Neural cell (in vitro differentiated cells): ENCODE results near the gene SLC32A1. TPM values are rescaled to one million over a fixed set of nuclear protein-coding genes. Genes with fewer than 3 reads are reported as not detected.

Experiments used
- H2AFZ ChIP-seq: fragments of 200-600, 300-800 bp; sonication (generic), shearing (Covaris generic); 2 replicates; pipeline ENCODE4 v1.6.0; 2014; ENCODE audit warnings: low read depth, mild to moderate bottlenecking, antibody characterized with exemption, low read length, moderate library complexity
- H3F3A ChIP-seq: fragments of 200-600 bp; shearing (Covaris generic); 2 replicates; pipeline ENCODE4 v1.6.1; 2016; ENCODE audit warnings: mild to moderate bottlenecking, moderate library complexity, mixed read lengths, antibody characterized with exemption, low read length; ENCODE audit not compliant: insufficient read depth, poor library complexity, severe bottlenecking
- H3K27ac ChIP-seq: fragments of 200-600, 300-800 bp; sonication (generic), shearing (Covaris generic); 2 replicates; pipeline ENCODE4 v1.5.1; 2014; ENCODE audit warnings: mild to moderate bottlenecking, low read length, moderate library complexity
- H3K27me3 ChIP-seq: fragments of 300-800, 200-600 bp; sonication (generic), shearing (Covaris generic); 2 replicates; pipeline ENCODE4 v1.6.0; 2014; ENCODE audit warnings: mild to moderate bottlenecking, low read depth, low read length, moderate library complexity; ENCODE audit not compliant: insufficient read depth
- H3K36me3 ChIP-seq: fragments of 300-800, 200-600 bp; sonication (generic), shearing (Covaris generic); 2 replicates; pipeline ENCODE4 v1.5.1; 2014; ENCODE audit warnings: mild to moderate bottlenecking, antibody characterized with exemption, low read length, moderate library complexity; ENCODE audit not compliant: insufficient read depth
- H3K4me2 ChIP-seq: fragments of 300-800, 200-600 bp; sonication (generic), shearing (Covaris generic); 2 replicates; pipeline ENCODE4 v1.6.0; 2014; ENCODE audit warnings: mild to moderate bottlenecking, low read length
- H3K4me3 ChIP-seq: fragments of 300-800, 200-600 bp; sonication (generic), shearing (Covaris generic); 2 replicates; pipeline ENCODE4 v1.5.1; 2014; ENCODE audit warnings: mild to moderate bottlenecking, low read length, moderate library complexity
- H3K79me2 ChIP-seq: fragments of 200-600 bp; shearing (Covaris generic); replicated peaks from 2 replicates; pipeline ENCODE4 v1.6.0; 2014; ENCODE audit warnings: mild to moderate bottlenecking, low read length, moderate library complexity; ENCODE audit not compliant: insufficient read depth
- H3K9ac ChIP-seq: fragments of 300-800, 200-600 bp; sonication (generic), shearing (Covaris generic); 2 replicates; pipeline ENCODE4 v1.6.1; 2016; ENCODE audit warnings: mild to moderate bottlenecking, low read length, mixed read lengths
- H3K9me2 ChIP-seq: fragments of 200-600 bp; shearing (Covaris generic); 2 replicates; pipeline ENCODE4 v1.6.1; 2016; ENCODE audit warnings: mild to moderate bottlenecking, low read length, mixed read lengths; ENCODE audit not compliant: insufficient read depth
- H3K9me3 ChIP-seq: fragments of 200-600, 300-800 bp; sonication (generic), shearing (Covaris generic); 2 replicates; pipeline ENCODE4 v1.6.1; 2016; ENCODE audit warnings: mild to moderate bottlenecking, mixed run types, low read length, moderate library complexity, mixed read lengths
- H4K20me1 ChIP-seq: fragments of 200-600 bp; shearing (Covaris generic); 2 replicates; pipeline ENCODE4 v1.6.1; 2016; ENCODE audit warnings: mild to moderate bottlenecking, mixed run types; ENCODE audit not compliant: insufficient read depth
- EP300 ChIP-seq: fragments of 450-650 bp; conservative IDR thresholded peaks from 2 replicates; pipeline ENCODE4 v1.6.1; 2014; ENCODE audit warnings: antibody characterized with exemption, mild to moderate bottlenecking, moderate library complexity; ENCODE audit not compliant: poor library complexity, severe bottlenecking
- EZH2 ChIP-seq: fragments of 200-600, 300-800 bp; shearing (Covaris generic), sonication (generic); IDR thresholded peaks from 2 replicates; pipeline ENCODE4 v1.6.1; 2014; ENCODE audit warnings: antibody characterized with exemption, low read length, borderline replicate concordance, mild to moderate bottlenecking; ENCODE audit not compliant: insufficient read depth, poor library complexity, severe bottlenecking
- POLR2AphosphoS5 ChIP-seq: IDR thresholded peaks from 2 replicates; pipeline ENCODE4 v1.6.1; 2012
- TAF1 ChIP-seq: IDR thresholded peaks from 2 replicates; pipeline ENCODE4 v1.6.1; 2012; ENCODE audit warnings: low read depth
- polyA plus RNA-seq: library from polyadenylated mRNA; depleted of rRNA; stranded (reverse); fragments of >200 nt; gene quantifications from 2 replicates; pipeline ENCODE4 v1.2.3, GENCODE V29; 2014
- TF ChIP-seq, protein P1 (sequence below): IDR thresholded peaks from 2 replicates; pipeline ENCODE4 v1.6.1; 2012; ENCODE audit warnings: borderline replicate concordance

SLC32A1 gene
- polyA plus RNA-seq, 1 donor from 2014 or later = 36.2 TPM

DNA sequence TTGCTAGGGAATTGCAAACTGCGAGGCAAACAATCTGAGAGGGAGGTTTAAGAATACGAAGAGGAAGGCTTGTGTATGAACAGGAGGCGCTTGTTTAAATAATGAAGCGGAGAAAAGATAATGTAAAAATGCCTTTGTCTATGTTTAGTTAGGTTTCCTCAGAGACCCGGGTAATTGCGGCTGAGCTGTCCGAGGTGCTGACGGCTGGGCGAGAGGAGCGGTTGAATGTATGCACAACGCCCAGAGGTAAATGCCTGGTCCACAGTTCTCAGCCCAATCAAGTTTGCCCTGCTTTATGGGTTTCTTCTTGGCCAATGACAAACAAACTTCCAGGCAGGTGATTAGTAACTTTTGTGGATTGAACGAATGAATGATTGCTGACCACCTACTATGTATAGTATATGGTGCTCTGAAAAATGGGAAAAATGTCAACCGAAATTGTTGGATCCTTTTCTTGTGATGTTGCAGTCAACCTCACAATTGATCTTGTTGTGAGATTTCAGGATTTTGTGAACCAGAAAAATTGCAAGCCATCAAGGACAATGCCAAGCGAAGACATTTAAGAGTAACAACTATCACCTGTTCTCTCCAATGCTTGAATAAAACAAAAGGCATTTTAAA lies 38.3 kb upstream of the SLC32A1 start:
- Histone ChIP-seq H3K4me2 (no peak overlapping the region), H3F3A (no peaks in the 10 kb centered on the region), H3K27me3 (no peaks in the 10 kb centered on the region), H2AFZ (no peak overlapping the region), H3K4me3 (no peak overlapping the region), H3K36me3 (no peaks in the 10 kb centered on the region), H4K20me1 (no peaks in the 10 kb centered on the region), H3K9ac (no peak overlapping the region), H3K79me2 (no peaks in the 10 kb centered on the region), H3K9me2 (no peaks in the 10 kb centered on the region), H3K27ac (no peak overlapping the region), H3K9me3 (no peaks in the 10 kb centered on the region)
- no peak for TF ChIP-seq EZH2
- TF ChIP-seq, protein P1, sequence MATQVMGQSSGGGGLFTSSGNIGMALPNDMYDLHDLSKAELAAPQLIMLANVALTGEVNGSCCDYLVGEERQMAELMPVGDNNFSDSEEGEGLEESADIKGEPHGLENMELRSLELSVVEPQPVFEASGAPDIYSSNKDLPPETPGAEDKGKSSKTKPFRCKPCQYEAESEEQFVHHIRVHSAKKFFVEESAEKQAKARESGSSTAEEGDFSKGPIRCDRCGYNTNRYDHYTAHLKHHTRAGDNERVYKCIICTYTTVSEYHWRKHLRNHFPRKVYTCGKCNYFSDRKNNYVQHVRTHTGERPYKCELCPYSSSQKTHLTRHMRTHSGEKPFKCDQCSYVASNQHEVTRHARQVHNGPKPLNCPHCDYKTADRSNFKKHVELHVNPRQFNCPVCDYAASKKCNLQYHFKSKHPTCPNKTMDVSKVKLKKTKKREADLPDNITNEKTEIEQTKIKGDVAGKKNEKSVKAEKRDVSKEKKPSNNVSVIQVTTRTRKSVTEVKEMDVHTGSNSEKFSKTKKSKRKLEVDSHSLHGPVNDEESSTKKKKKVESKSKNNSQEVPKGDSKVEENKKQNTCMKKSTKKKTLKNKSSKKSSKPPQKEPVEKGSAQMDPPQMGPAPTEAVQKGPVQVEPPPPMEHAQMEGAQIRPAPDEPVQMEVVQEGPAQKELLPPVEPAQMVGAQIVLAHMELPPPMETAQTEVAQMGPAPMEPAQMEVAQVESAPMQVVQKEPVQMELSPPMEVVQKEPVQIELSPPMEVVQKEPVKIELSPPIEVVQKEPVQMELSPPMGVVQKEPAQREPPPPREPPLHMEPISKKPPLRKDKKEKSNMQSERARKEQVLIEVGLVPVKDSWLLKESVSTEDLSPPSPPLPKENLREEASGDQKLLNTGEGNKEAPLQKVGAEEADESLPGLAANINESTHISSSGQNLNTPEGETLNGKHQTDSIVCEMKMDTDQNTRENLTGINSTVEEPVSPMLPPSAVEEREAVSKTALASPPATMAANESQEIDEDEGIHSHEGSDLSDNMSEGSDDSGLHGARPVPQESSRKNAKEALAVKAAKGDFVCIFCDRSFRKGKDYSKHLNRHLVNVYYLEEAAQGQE = peak; percentile 91

DNA sequence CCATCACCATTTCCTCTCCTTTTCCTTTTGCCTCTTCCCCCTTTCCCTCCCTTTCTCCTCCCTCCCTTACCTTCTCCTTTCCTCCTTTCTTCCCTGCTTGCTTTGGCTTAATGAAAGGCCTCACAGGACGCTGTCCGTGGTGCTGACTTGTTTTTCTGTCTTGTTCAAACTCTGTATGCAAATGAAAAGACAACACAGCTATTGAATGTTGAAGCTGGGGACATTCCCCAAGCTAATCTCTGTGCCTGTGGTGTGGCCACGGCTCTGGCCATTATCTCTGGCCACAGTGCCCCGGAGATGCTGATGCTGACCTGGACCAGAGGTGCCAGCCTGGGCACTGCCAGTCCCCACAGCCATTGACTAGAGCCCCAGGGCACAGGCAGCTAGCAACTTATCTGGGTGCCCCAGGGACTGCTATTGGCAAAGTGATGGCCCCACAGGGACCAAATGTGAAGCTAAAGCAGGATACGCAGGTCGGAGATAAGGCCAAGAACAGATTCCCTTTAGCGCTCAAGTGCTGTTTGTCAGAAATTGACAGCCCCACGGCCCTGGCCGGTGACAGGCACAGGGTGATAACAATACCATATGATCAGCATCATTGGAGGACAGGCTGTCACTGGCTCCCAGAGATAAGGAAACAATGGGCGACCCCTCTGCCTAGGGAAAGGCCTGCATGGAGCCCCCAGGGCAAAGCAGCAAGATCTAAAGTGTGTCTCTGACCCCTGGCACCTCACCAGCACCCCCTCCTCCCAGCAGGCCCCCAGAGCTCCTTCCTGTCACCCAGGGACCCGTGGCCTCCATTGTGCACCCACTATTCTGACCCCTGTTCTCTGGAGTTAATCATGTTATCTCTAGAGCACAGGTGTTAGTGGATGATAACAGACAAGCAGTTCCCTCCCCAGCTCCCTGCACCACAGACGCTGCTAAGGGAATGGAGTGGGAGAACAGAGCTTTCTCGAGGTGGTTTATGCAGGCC lies 31.6 kb upstream of the SLC32A1 start:
- no peak overlapping the region for H2AFZ ChIP-seq
- H3K9me3 ChIP-seq = no peaks in the 10 kb centered on the region
- no peaks in the 10 kb centered on the region for H3K36me3 ChIP-seq
- H3K4me2 ChIP-seq = no peak overlapping the region
- no peaks in the 10 kb centered on the region for H3K27me3 ChIP-seq
- no peak overlapping the region for H3K27ac ChIP-seq
- no peak overlapping the region for H3K4me3 ChIP-seq
- no peak overlapping the region for H3K9ac ChIP-seq
- no peaks in the 10 kb centered on the region for H3K79me2 ChIP-seq
- TF ChIP-seq POLR2AphosphoS5 (no peak), EP300 (peak; percentile 10), TAF1 (no peak)
- TF ChIP-seq, protein P1 = peak; percentile 76
- no peaks in the 10 kb centered on the region for H3K9me2 ChIP-seq
- no peaks in the 10 kb centered on the region for H4K20me1 ChIP-seq
- H3F3A ChIP-seq = no peaks in the 10 kb centered on the region
